Smooth muscle cell of the brain vasculature (primary cell): ENCODE results near the gene TM4SF5.

Experiments
- DNase-seq: peaks from one replicate; pipeline ENCODE4 v3.0.0-alpha.2; 2012; ENCODE audit warnings: low read depth, low spot score

The TM4SF5 gene

GRCh38 chr17:4747847-4748246 lies 23.8 kb upstream of the TM4SF5 start:
- no peak for DNase-seq

GRCh38 chr17:4748686-4749085 lies 23.0 kb upstream of the TM4SF5 start:
- DNase-seq = no peak

- no peak for DNase-seq
These were observed 21.1 kb upstream of the TM4SF5 start for GRCh38 chr17:4750606-4751005.

GRCh38 chr17:4751932-4752331 lies 19.8 kb upstream of the TM4SF5 start:
- DNase-seq = no peak

GRCh38 chr17:4753392-4753791 lies 18.3 kb upstream of the TM4SF5 start:
- DNase-seq = no peak

GRCh38 chr17:4759776-4760236 lies 11.9 kb upstream of the TM4SF5 start:
- no peak for DNase-seq

- no peak for DNase-seq
These were observed 7.1 kb upstream of the TM4SF5 start for GRCh38 chr17:4764595-4764994.

GRCh38 chr17:4766201-4766600 lies 5.5 kb upstream of the TM4SF5 start:
- DNase-seq = no peak

- no peak for DNase-seq
These were observed 5.0 kb upstream of the TM4SF5 start for GRCh38 chr17:4766723-4767122.

- DNase-seq = no peak
These were observed 3.4 kb upstream of the TM4SF5 start for GRCh38 chr17:4768298-4768697.

GRCh38 chr17:4769628-4770027 lies 2.1 kb upstream of the TM4SF5 start:
- DNase-seq = no peak

- no peak for DNase-seq
These were observed 538 bp downstream of the TM4SF5 start for GRCh38 chr17:4772235-4772613.

GRCh38 chr17:4777969-4778760 lies 6.5 kb downstream of the TM4SF5 start:
- no peak for DNase-seq

- DNase-seq = no peak
These were observed 8.8 kb downstream of the TM4SF5 start for GRCh38 chr17:4780325-4780955.

GRCh38 chr17:4782652-4783051 lies 11.0 kb downstream of the TM4SF5 start:
- DNase-seq = no peak

- no peak for DNase-seq
These were observed 13.8 kb downstream of the TM4SF5 start for GRCh38 chr17:4785311-4786105.

- DNase-seq = no peak
These were observed 14.4 kb downstream of the TM4SF5 start, which contains the start of gene VMO1 for GRCh38 chr17:4786106-4786511. Gene VMO1 (minus strand): TSS chr17:4786364. CDS start chr17:4786352, 12 bp downstream.

GRCh38 chr17:4786516-4786915 lies 14.8 kb downstream of the TM4SF5 start:
- DNase-seq = no peak

GRCh38 chr17:4788159-4788806 lies 16.6 kb downstream of the TM4SF5 start:
- DNase-seq = no peak

- no peak for DNase-seq
These were observed 17.4 kb downstream of the TM4SF5 start, which contains the start of gene GLTPD2 for GRCh38 chr17:4788807-4789700. Gene GLTPD2 (plus strand): TSS chr17:4788964. CDS start chr17:4789012, 48 bp downstream.

GRCh38 chr17:4789701-4789950 lies 17.9 kb downstream of the TM4SF5 start:
- no peak for DNase-seq
